ENCODE measurements around the gene MYO1G. TPM values are rescaled to one million over a fixed set of nuclear protein-coding genes. Genes with fewer than 3 reads are reported as not detected.
A peak's percentile ranks its signal among the peaks of the same experiment; 100 is the strongest.

Gene MYO1G
- total and polyA plus RNA-seq, 9 of the 15 experiments (the other 6 are each of a cell fraction or from before 2014, with no cell fraction given) = 0.03 to 0.62 (median 0.13) TPM; not detected in 1

DNA sequence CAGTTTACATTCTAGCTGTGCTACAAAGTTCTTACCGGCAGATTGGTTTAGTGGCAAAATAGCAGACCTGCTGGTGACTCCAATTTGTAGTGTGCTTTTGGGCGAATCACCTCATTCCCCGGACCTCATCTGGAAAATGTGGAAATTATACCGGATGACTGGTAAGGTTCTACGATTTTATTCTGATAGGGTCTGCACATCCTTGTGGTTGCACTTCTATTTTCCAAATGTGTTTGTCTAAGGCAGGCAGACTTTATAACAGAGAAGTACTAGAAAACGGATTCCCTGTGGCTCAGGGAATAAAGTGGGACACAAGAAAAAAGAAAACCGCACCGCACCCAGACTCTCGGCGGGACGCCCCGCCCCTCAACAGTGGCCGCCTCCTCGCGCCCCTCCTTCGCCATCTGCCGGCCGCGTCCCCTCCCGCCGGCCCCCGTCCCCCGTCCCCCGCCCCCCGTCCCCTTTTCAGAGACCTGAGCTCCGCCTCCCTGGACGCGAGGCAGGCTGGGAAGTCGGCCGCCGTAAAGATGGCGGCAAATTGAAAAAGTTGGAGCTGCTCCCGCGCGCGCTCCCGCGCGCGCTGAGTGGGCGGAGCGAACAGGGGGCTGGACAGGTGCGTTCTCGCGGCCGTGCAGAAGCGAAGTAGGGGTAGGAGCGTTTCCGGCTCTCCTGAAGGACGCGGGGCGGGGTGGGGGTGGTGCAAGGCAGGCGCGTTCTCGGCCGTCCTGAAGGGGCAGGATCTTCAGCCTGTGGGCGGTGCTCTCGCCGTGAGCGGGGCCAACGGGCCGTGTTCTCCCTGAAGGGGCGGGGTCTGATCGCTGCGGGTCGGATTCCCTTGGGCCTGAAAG lies 20.7 kb upstream of the MYO1G start (continued):
- TF ChIP-seq, protein P1, sequence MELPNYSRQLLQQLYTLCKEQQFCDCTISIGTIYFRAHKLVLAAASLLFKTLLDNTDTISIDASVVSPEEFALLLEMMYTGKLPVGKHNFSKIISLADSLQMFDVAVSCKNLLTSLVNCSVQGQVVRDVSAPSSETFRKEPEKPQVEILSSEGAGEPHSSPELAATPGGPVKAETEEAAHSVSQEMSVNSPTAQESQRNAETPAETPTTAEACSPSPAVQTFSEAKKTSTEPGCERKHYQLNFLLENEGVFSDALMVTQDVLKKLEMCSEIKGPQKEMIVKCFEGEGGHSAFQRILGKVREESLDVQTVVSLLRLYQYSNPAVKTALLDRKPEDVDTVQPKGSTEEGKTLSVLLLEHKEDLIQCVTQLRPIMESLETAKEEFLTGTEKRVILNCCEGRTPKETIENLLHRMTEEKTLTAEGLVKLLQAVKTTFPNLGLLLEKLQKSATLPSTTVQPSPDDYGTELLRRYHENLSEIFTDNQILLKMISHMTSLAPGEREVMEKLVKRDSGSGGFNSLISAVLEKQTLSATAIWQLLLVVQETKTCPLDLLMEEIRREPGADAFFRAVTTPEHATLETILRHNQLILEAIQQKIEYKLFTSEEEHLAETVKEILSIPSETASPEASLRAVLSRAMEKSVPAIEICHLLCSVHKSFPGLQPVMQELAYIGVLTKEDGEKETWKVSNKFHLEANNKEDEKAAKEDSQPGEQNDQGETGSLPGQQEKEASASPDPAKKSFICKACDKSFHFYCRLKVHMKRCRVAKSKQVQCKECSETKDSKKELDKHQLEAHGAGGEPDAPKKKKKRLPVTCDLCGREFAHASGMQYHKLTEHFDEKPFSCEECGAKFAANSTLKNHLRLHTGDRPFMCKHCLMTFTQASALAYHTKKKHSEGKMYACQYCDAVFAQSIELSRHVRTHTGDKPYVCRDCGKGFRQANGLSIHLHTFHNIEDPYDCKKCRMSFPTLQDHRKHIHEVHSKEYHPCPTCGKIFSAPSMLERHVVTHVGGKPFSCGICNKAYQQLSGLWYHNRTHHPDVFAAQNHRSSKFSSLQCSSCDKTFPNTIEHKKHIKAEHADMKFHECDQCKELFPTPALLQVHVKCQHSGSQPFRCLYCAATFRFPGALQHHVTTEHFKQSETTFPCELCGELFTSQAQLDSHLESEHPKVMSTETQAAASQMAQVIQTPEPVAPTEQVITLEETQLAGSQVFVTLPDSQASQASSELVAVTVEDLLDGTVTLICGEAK (IDR thresholded peaks at IDR 0.05) = peak; percentile 53
- TF ChIP-seq, protein P1 (CRISPR knock-in tag; IDR thresholded peaks at IDR 0.05) = no peak
- TF ChIP-seq, protein P2, sequence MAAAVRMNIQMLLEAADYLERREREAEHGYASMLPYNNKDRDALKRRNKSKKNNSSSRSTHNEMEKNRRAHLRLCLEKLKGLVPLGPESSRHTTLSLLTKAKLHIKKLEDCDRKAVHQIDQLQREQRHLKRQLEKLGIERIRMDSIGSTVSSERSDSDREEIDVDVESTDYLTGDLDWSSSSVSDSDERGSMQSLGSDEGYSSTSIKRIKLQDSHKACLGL (CRISPR knock-in tag; IDR thresholded peaks at IDR 0.05; ENCODE audit: borderline replicate concordance, poor library complexity, severe bottlenecking) = no peak
- TF ChIP-seq POLR2A (conservative IDR thresholded peaks at IDR 0.05) (peak; percentile 87), CHD2 (IDR thresholded peaks at IDR 0.05; ENCODE audit: low read depth, low read length) (peak; percentile 83), GATA2 (CRISPR knock-in tag; IDR thresholded peaks at IDR 0.05) (no peak), YY1 (IDR thresholded peaks at IDR 0.05; ENCODE audit: borderline replicate concordance in 1 of 3, control insufficient read depth in 1 of 3, extremely low read depth in 1 of 3, insufficient read depth in 3 of 3, insufficient read length in 1 of 3, insufficient replicate concordance in 2 of 3, low read depth in 1 of 3, low read length in 2 of 3) (peak; percentile 62 to 94 (median 91)), ARID1B (IDR thresholded peaks at IDR 0.05) (0 out of 2 replicates have a peak, but pooled peaks have one; percentile 18), ZNF57 (CRISPR knock-in tag; IDR thresholded peaks at IDR 0.05) (no peak), SIN3B (IDR thresholded peaks at IDR 0.05; ENCODE audit: low read depth) (no peak), RFX5 (IDR thresholded peaks at IDR 0.05; ENCODE audit: low read depth, low read length) (no peak), MAZ (CRISPR knock-in tag; conservative IDR thresholded peaks at IDR 0.05 in 1 of 2, IDR thresholded peaks at IDR 0.05 in 1 of 2) (peak in 1 of 2 experiments; percentile 77; a peak in 3 of 4 replicates), ESRRB (CRISPR knock-in tag; IDR thresholded peaks at IDR 0.05; ENCODE audit: borderline replicate concordance) (no peak), SRSF7 (optimal IDR thresholded peaks at IDR 0.05; ENCODE audit: low read depth, low read length) (no peak)
- TF ChIP-seq, protein P3, sequence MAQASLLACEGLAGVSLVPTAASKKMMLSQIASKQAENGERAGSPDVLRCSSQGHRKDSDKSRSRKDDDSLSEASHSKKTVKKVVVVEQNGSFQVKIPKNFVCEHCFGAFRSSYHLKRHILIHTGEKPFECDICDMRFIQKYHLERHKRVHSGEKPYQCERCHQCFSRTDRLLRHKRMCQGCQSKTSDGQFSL (CRISPR knock-in tag; IDR thresholded peaks at IDR 0.05) = no peak
- TF ChIP-seq, protein P3 (tag; IDR thresholded peaks at IDR 0.05) = no peak
